ENCODE measurements around the gene OR13H1.
"Not testable (repeated sequence)": the region's sequence is repeated elsewhere in the genome, so short reads cannot be mapped to it uniquely, and the experiment has no call there.

The OR13H1 gene

GRCh38 chrX:131543774-131544173 is at the start of gene OR13H1:
Gene OR13H1 (plus strand): TSS chrX:131544074. CDS start chrX:131544074, 0 bp downstream.
- no peak within 1 kb of the TSS for H3K4me3 ChIP-seq (ENCODE audit: low read length)
- TF ChIP-seq ZNF274 (IDR thresholded peaks at IDR 0.05; ENCODE audit: low read depth, low read length): no peak

GRCh38 chrX:131501556-131501955 is 42.3 kb upstream of the OR13H1 start:
- not testable (repeated sequence) for H3K4me3 ChIP-seq (ENCODE audit: low read length)

- no peak for TF ChIP-seq ZNF274 (IDR thresholded peaks at IDR 0.05; ENCODE audit: low read depth, low read length)
- no peak overlapping the region for H3K4me3 ChIP-seq (ENCODE audit: low read length)
These were observed 30.5 kb upstream of the OR13H1 start for GRCh38 chrX:131513159-131513914.

GRCh38 chrX:131521824-131522223 is 22.1 kb upstream of the OR13H1 start:
- no peak overlapping the region for H3K4me3 ChIP-seq (ENCODE audit: low read length)
- TF ChIP-seq ZNF274 (IDR thresholded peaks at IDR 0.05; ENCODE audit: low read depth, low read length): no peak

GRCh38 chrX:131544218-131544617 is 344 bp downstream of the OR13H1 start:
- no peak overlapping the region for H3K4me3 ChIP-seq (ENCODE audit: low read length)
- TF ChIP-seq ZNF274 (IDR thresholded peaks at IDR 0.05; ENCODE audit: low read depth, low read length): no peak

GRCh38 chrX:131549011-131549410 is 5.1 kb downstream of the OR13H1 start:
- TF ChIP-seq ZNF274 (IDR thresholded peaks at IDR 0.05; ENCODE audit: low read depth, low read length): no peak
- no peak overlapping the region for H3K4me3 ChIP-seq (ENCODE audit: low read length)

- H3K4me3 ChIP-seq (ENCODE audit: low read length): not testable (repeated sequence)
These were observed 8.6 kb downstream of the OR13H1 start for GRCh38 chrX:131552453-131552852.

GRCh38 chrX:131558562-131558961 is 14.7 kb downstream of the OR13H1 start:
- no peak for TF ChIP-seq ZNF274 (IDR thresholded peaks at IDR 0.05; ENCODE audit: low read depth, low read length)
- H3K4me3 ChIP-seq (ENCODE audit: low read length): no peak overlapping the region

GRCh38 chrX:131564553-131565229 is 20.8 kb downstream of the OR13H1 start:
- TF ChIP-seq ZNF274 (IDR thresholded peaks at IDR 0.05; ENCODE audit: low read depth, low read length): no peak
- no peak overlapping the region for H3K4me3 ChIP-seq (ENCODE audit: low read length)

GRCh38 chrX:131565909-131566308 is 22.0 kb downstream of the OR13H1 start:
- TF ChIP-seq ZNF274 (IDR thresholded peaks at IDR 0.05; ENCODE audit: low read depth, low read length): no peak
- H3K4me3 ChIP-seq (ENCODE audit: low read length): no peak overlapping the region

- no peak overlapping the region for H3K4me3 ChIP-seq (ENCODE audit: low read length)
- no peak for TF ChIP-seq ZNF274 (IDR thresholded peaks at IDR 0.05; ENCODE audit: low read depth, low read length)
These were observed 27.5 kb downstream of the OR13H1 start for GRCh38 chrX:131571348-131571747.

- H3K4me3 ChIP-seq (ENCODE audit: low read length): no peak overlapping the region
- no peak for TF ChIP-seq ZNF274 (IDR thresholded peaks at IDR 0.05; ENCODE audit: low read depth, low read length)
These were observed 28.6 kb downstream of the OR13H1 start for GRCh38 chrX:131572372-131573014.

- H3K4me3 ChIP-seq (ENCODE audit: low read length): no peak overlapping the region
- no peak for TF ChIP-seq ZNF274 (IDR thresholded peaks at IDR 0.05; ENCODE audit: low read depth, low read length)
These were observed 33.5 kb downstream of the OR13H1 start for GRCh38 chrX:131577413-131577812.

- no peak overlapping the region for H3K4me3 ChIP-seq (ENCODE audit: low read length)
These were observed 34.3 kb downstream of the OR13H1 start for GRCh38 chrX:131577999-131578734.

GRCh38 chrX:131578735-131579367 is 35.0 kb downstream of the OR13H1 start:
- not testable (repeated sequence) for H3K4me3 ChIP-seq (ENCODE audit: low read length)

More at GRCh38 chrX:131577999-131578734, 34.3 kb downstream of the OR13H1 start:
- no peak for TF ChIP-seq ZNF274 (IDR thresholded peaks at IDR 0.05; ENCODE audit: low read depth, low read length)

All from GM08714 (cell line).